Heart right ventricle (tissue), 16 donors: ENCODE data around the gene SORL1. TPM values are rescaled to one million over a fixed set of nuclear protein-coding genes. Genes with fewer than 3 reads are reported as not detected.
A peak's percentile ranks its signal among the peaks of the same experiment; 100 is the strongest.

ENCODE experiments used
- ATAC-seq, 8 donors: fragments of 200-7000 bp; cut with Tn5 transposase; one replicate each; pipeline ENCODE4 v1.9.1; 2020; ENCODE audit warnings: mild to moderate bottlenecking in 8 of 8, moderate library complexity in 8 of 8, moderate number of reproducible peaks in 1 of 8
- DNase-seq, 2 donors: peaks; one replicate each; pipeline ENCODE4 v3.0.0-alpha.2; 2020
- H3K27ac ChIP-seq, 10 donors: fragments of 200-600 bp; sonication (generic) in 2 of 10; one replicate each; pipeline versions ENCODE4 v1.5.0 to v1.8.0; 2020 to 2022; ENCODE audit warnings: mild to moderate bottlenecking in 3 of 10
- H3K27me3 ChIP-seq, 7 donors: fragments of 200-600 bp; one replicate each; pipeline ENCODE4 v1.8.0; 2021 to 2022; ENCODE audit warnings: mild to moderate bottlenecking in 2 of 7
- H3K36me3 ChIP-seq, 9 donors: fragments of 200-600 bp; sonication (generic) in 1 of 9; one replicate each; pipeline versions ENCODE4 v1.5.0 to v1.8.0; 2020 to 2022; ENCODE audit warnings: mild to moderate bottlenecking in 2 of 9
- H3K4me1 ChIP-seq, 9 donors: fragments of 200-600 bp; sonication (generic) in 1 of 9; one replicate each; pipeline versions ENCODE4 v1.5.0 to v1.8.0; 2020 to 2022; ENCODE audit warnings: mild to moderate bottlenecking in 4 of 9
- H3K4me3 ChIP-seq, 10 donors: fragments of 200-600 bp; sonication (generic) in 2 of 10; one replicate each; pipeline versions ENCODE4 v1.5.0 to v1.8.0; 2020 to 2022; ENCODE audit warnings: mild to moderate bottlenecking in 7 of 10, moderate library complexity in 2 of 10
- H3K9me3 ChIP-seq, 11 donors: fragments of 200-600 bp in 10 of 11; sonication (generic) in 2 of 11; one replicate each; pipeline versions ENCODE4 v1.5.0 to v1.8.0; 2013 to 2022; ENCODE audit warnings: mild to moderate bottlenecking in 2 of 11, control low read depth in 1 of 11, moderate library complexity in 1 of 11
- CTCF ChIP-seq, 9 donors: fragments of 200-600 bp; sonication (generic) in 2 of 9; IDR thresholded peaks; one replicate each; pipeline versions ENCODE4 v1.5.0 to v1.8.0; 2021 to 2022; ENCODE audit warnings: antibody characterized with exemption in 9 of 9, mild to moderate bottlenecking in 5 of 9, moderate library complexity in 1 of 9
- WGBS, 2 donors: extraction: QIAGEN DNeasy Blood & Tissue Kit; methylation state at CpG; one replicate each; pipeline ENCODE4 v1.1.7; 2013; ENCODE audit warnings: inconsistent platforms in 1 of 2; 5-methylcytosine and 5-hydroxymethylcytosine counted together
- intact Hi-C, 10 donors: fragments of 100-400 bp; cut with DNase I; formaldehyde crosslinking; loops; one replicate each; pipeline versions ENCODE4 v1.11.1 to v1.14.2; 2022
- polyA plus RNA-seq, 2 donors: library from polyadenylated mRNA; stranded (reverse); fragments of 200-250 nt; gene quantifications; one replicate each; pipeline ENCODE4 v1.2.3, GENCODE V29; 2013
- total RNA-seq, 10 donors: library from RNA; stranded (reverse); fragmentation: NEBNext Ultra II Directional in 3 of 10; extraction: Animal tissue kit (Norgen Biotek cat#: 25700) in 3 of 10; gene quantifications; one replicate each; pipeline versions ENCODE4 v1.2.1 to v1.2.4, GENCODE V29; 2021 to 2023
- donor health status: Arrhythmogenic right ventricular cardiomyopathy.
- donor health status: ischemic (EF 13 %, LVEDD 7.1; RV severe dilation, severe dysfunction).
- donor health status: healthy with polysubstance abuse.
- donor health status: DM: no; HTN: yes; CAD: no.
- donor health status: DM: no; HTN: no; CAD: no.
- donor health status: ischemic (EF 25% LVEDD 6.9; RV normal size, moderate dysfunction).
- donor health status: ischemic (EF 25% LVEDD 5.7; RV mildly dilated, moderate dysfunction).
- donor health status: healthy.
- donor health status: DM: yes; HTN: yes; CAD: no.
- donor health status: Ischemic cardiomyopathy.
- donor health status: ischemic (EF 35%, LVEDD 5.7; RV mildly dilated, moderate dysfunction).
- donor health status: nonischemic (EF 11% LVEDD 7.7; RV severe dilation, severe dysfunction).
- donor health status: DM: yes; HTN: yes; CAD: no.
- donor health status: PGD.
- donor health status: ischemic (EF 29% LVEDD 5.4; RV normal size, mild dysfunction).
- donor health status: nonischemic (EF 23%, LVEDD 6.1; RV moderate dilation, normal function).

Gene SORL1
- total and polyA plus RNA-seq, 12 donors, result 0.26 to 15.1 (median 8.7) TPM

- DNase-seq, result no peak
- WGBS, 2 donors, result 88 to 93% methylated on average over 12 of the region's 12 CpGs
- intact Hi-C loops, result loop anchor here (1.0 to 10.0 kb wide), 11 partner anchors 136 to 346 kb away; partner anchors contain the start of genes SORL1 (in 1 of the 10) and SORL1-AS1 (in 1 of the 10)
- peak in 3 of 8 donors; percentile 12 to 48 (median 12) for ATAC-seq
- peaks cover 0 to 91% (median 0%) of the 10 kb centered on the region in 9 donors for H3K36me3 ChIP-seq
- no peak for TF ChIP-seq CTCF (IDR thresholded peaks at IDR 0.05)
- no peaks in the 10 kb centered on the region for H3K9me3 ChIP-seq
- no peak overlapping the region for H3K27ac ChIP-seq
- H3K27me3 ChIP-seq, result no peaks in the 10 kb centered on the region
- no peak overlapping the region for H3K4me3 ChIP-seq
- H3K4me1 ChIP-seq, result peaks cover 0 to 13% (median 0%) of the 10 kb centered on the region in 9 donors
These were observed 138.8 kb downstream of the SORL1 start for GRCh38 chr11:121590772-121591404.

- DNase-seq (peak in 1 of 2 donors; percentile 76), ATAC-seq (peak in 7 of 8 donors; percentile 74 to 85 (median 82))
- Histone ChIP-seq H3K4me3 (no peak overlapping the region), H3K27ac (no peak overlapping the region), H3K36me3 (peaks cover 0 to 93% (median 0%) of the 10 kb centered on the region in 9 donors), H3K27me3 (no peaks in the 10 kb centered on the region), H3K4me1 (peaks cover 0 to 13% (median 0%) of the 10 kb centered on the region in 9 donors), H3K9me3 (no peaks in the 10 kb centered on the region)
- WGBS, 2 donors, result 23 to 26% methylated on average over 3 of the region's 3 CpGs
- intact Hi-C loops, result loop anchor here (1.0 to 10.0 kb wide), 11 partner anchors 137 to 347 kb away; partner anchors contain the start of genes SORL1 (in 1 of the 10) and SORL1-AS1 (in 1 of the 10)
- peak; percentile 73 to 90 (median 85) for TF ChIP-seq CTCF (IDR thresholded peaks at IDR 0.05)
These were observed 139.4 kb downstream of the SORL1 start for GRCh38 chr11:121591405-121592033.

- ATAC-seq (no peak), DNase-seq (no peak)
- TF ChIP-seq CTCF (IDR thresholded peaks at IDR 0.05), result no peak
- H3K4me3 ChIP-seq, result no peak overlapping the region
- peaks cover 0 to 13% (median 0%) of the 10 kb centered on the region in 9 donors for H3K4me1 ChIP-seq
- H3K36me3 ChIP-seq, result peaks cover 0 to 92% (median 0%) of the 10 kb centered on the region in 9 donors
- intact Hi-C loops, result loop anchor here in 9 of 10 donors (2.0 to 10.0 kb wide), 6 partner anchors 138 to 348 kb away; partner anchors contain the start of genes SORL1 (in 1 of the 9) and SORL1-AS1 (in 1 of the 9)
- peaks cover 0 to 2% (median 0%) of the 10 kb centered on the region in 7 donors for H3K27me3 ChIP-seq
- H3K27ac ChIP-seq, result no peak overlapping the region
- H3K9me3 ChIP-seq, result no peaks in the 10 kb centered on the region
- WGBS, 2 donors, result 56 to 62% methylated on average over 2 of the region's 2 CpGs
These were observed 140.6 kb downstream of the SORL1 start for GRCh38 chr11:121592708-121593107.

- no peaks in the 10 kb centered on the region for H3K9me3 ChIP-seq
- no peak for TF ChIP-seq CTCF (IDR thresholded peaks at IDR 0.05)
- peaks cover 0 to 78% (median 0%) of the 10 kb centered on the region in 9 donors for H3K36me3 ChIP-seq
- H3K27me3 ChIP-seq, result peaks cover 0 to 3% (median 0%) of the 10 kb centered on the region in 7 donors
- intact Hi-C loops, result loop anchor here in 2 of 10 donors (10.0 kb wide), 3 partner anchors 141 to 351 kb away; partner anchors contain the start of genes SORL1 (in 1 of the 2) and SORL1-AS1 (in 1 of the 2)
- 73 to 76% methylated on average over 15 of the region's 15 CpGs for WGBS, 2 donors
- no peak overlapping the region for H3K4me3 ChIP-seq
- peaks cover 0 to 2% (median 0%) of the 10 kb centered on the region in 9 donors for H3K4me1 ChIP-seq
- no peak for DNase-seq
- peak in 5 of 8 donors; percentile 29 to 80 (median 49) for ATAC-seq
- H3K27ac ChIP-seq, result no peak overlapping the region
These were observed 143.6 kb downstream of the SORL1 start for GRCh38 chr11:121595717-121596161.
